OCI-LY3 (cell line): ENCODE measurements around the gene MARCHF11.

ENCODE experiments used
- EZH2phosphoT487 ChIP-seq: fragments of 200-600 bp; shearing (Covaris generic); IDR thresholded peaks from 2 replicates; pipeline ENCODE4 v1.6.1; 2018; ENCODE audit warnings: antibody characterized with exemption, mixed run types, low read depth
- TF ChIP-seq, protein P1 (sequence below): fragments of 200-600, 300-600 bp; sonication (generic); IDR thresholded peaks from 2 replicates; pipeline ENCODE4 v1.5.1; 2014; ENCODE audit warnings: antibody characterized with exemption, low read length, low read depth

DNA sequence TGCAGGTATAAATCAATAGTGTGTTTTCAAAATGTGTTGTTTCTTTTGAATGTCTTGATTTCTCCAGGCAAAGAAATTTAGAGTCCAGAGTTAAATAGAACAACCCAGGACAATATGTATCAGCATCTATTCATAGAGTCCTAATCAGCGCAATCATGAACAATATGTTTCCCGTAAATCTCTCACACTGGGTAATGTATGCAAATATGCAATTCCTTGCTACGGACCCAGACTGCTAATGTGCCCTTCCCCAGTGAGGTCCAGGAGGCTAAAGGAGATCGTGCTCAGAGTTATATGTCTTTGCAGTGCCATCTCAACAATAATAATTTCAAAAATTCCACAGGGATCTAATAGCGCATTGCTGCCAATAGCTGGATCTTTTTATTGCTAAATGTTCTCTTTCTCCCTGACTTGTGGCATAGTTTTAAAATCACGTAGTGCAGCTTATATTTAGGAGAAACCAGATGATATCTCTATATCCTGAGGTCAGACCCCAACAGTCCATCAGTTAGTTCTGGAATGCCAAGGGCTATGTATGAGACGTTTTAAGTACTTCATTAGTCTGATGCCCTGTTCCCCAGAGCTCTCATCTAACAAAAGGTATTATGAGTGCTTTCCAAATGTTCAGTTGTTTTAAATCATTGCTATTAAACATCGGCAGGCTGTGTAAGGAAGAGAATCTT, 145.1 kb downstream of the MARCHF11 start:
- TF ChIP-seq, protein P1, sequence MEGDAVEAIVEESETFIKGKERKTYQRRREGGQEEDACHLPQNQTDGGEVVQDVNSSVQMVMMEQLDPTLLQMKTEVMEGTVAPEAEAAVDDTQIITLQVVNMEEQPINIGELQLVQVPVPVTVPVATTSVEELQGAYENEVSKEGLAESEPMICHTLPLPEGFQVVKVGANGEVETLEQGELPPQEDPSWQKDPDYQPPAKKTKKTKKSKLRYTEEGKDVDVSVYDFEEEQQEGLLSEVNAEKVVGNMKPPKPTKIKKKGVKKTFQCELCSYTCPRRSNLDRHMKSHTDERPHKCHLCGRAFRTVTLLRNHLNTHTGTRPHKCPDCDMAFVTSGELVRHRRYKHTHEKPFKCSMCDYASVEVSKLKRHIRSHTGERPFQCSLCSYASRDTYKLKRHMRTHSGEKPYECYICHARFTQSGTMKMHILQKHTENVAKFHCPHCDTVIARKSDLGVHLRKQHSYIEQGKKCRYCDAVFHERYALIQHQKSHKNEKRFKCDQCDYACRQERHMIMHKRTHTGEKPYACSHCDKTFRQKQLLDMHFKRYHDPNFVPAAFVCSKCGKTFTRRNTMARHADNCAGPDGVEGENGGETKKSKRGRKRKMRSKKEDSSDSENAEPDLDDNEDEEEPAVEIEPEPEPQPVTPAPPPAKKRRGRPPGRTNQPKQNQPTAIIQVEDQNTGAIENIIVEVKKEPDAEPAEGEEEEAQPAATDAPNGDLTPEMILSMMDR = no peak
- no peak for TF ChIP-seq EZH2phosphoT487
